Fibroblast of skin of left biceps (primary cell): ENCODE results near the gene MRPL48.
"Not testable (repeated sequence)": the region's sequence is repeated elsewhere in the genome, so short reads cannot be mapped to it uniquely, and the experiment has no call there.

Experiments used
- DNase-seq, 2 experiments: peaks; one replicate each; pipeline ENCODE4 v3.0.0-alpha.2; 2013; ENCODE audit warnings: low read depth in 2 of 2

MRPL48 gene

DNA sequence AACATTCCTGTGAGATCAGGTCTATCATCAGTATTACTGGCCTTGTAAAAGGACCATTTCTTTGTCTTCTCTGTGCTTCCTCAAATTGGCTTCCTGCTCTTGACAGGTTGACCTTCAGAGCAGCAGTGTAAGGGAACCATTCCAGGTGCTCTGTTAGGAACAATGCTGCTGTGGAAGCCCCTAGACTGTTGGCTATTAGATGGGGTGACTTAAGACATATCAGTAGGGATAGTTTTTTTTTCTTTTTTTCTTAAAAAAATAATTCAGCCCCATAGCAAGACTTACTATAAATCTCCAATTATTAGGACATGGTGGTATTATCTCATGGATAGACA is 51.4 kb downstream of the MRPL48 start:
- DNase-seq: no peak

DNA sequence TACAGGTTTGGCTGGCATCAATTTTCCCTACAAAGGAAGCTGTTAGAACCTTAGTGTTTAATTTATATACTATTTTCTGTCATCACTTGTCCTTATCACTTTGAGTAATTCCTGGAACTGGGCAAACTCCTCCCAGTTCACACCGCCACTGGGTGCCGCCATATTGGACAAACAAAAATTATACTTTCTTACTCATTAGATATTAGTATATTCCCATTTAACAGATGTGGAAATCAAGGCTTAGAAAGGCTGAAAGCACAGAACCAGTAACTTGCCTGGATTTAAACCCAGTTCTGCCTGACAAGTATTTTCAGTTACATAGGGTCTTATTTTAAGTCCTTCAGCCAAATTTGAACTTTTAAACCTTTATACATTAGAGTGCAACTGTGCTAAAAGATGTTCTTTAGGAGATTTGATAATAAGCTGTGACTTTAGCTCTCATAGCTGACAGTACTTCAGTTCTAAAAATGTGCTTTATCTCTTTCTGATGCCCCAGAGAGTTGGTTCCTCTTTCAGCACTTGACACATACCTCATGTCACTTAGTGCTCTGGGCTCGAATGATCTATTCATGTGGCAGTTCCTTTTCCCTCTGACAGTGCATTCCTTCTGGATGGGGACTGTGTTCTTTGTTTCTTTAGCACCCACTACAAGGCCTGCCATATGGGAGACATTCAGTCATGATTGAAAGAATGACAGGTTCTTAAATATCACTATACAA is 63.5 kb downstream of the MRPL48 start:
- no peak for DNase-seq

DNA sequence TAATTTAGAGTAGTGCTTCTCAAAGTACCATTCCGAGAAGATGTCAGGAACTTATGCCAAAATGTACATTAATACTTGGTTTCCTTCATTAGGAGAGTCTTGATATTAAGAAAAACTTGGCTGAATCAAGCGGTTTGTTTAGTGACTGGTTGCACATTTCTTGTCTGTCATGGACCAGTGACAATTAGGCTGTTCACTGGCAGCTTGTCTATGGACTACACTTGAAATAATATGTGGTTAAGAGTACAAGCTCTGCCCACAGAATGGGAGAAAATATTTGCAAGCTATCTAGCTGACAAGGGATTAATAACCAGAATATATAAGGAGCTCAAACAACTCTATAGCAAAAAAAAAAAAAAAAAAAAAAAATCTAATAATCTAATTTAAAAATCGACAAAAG is 64.4 kb downstream of the MRPL48 start:
- no peak for DNase-seq

DNA sequence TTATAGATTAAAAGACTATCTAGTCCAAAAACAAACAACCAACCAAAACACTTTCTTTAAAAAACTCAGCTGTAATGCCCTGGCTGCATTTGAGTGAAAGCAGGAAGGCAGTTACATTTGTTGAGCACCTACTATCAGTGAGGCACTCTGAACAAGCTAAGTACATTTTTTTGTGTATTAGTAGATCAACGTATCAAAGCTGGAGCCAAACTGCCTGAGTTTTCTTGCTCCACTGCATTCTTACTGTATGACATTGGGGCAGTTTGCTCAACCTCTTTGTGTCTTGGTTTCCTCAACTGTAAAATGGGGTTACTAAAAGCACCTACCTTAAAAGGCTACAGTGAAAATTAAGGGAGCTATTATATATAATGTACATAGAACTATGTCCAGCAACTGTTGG is 67.0 kb downstream of the MRPL48 start:
- DNase-seq: no peak

DNA sequence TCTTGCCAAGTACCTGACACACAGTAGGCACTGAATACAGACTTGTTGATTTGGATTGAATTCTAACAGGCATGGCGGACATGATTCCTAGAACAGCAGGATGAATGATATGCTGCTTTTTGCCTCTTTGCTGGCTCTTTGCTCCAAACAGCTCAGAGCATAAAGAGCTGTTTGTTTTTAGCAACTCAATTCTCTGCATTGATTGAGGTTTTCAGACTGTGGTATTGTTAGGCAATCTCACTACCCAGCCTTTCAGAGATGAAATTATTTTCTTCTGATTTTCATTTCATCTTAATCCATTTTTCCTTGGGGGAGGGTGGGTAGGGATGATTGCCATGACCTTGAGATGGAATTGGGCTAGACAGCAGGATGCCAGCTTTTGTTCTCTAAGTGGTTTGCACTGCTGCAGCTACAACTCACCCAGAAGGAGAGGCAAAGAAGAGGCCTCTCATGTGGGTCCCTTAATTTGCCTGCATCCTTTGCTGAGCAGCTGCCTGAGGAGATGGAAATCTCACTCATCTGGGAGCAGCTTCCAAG is 68.4 kb downstream of the MRPL48 start:
- no peak for DNase-seq

DNA sequence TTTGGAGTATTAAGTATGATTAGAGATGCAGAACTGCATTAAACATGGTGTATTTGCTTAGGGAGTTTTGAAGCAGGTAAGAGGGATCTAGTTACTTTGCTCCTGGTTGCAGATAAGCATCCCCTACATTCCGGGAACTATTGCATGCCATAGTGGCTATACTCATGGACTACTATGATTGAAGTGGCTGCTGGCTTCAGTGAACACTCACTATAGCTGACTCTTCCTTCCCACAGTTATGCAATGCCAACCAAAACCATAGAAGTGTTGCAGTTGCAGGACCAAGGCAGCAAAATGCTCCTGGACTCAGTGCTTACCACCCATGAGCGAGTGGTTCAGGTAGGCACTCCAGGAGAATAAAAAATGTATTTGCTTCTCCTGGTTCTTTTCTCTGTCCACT is 72.0 kb downstream of the MRPL48 start:
- no peak for DNase-seq

DNA sequence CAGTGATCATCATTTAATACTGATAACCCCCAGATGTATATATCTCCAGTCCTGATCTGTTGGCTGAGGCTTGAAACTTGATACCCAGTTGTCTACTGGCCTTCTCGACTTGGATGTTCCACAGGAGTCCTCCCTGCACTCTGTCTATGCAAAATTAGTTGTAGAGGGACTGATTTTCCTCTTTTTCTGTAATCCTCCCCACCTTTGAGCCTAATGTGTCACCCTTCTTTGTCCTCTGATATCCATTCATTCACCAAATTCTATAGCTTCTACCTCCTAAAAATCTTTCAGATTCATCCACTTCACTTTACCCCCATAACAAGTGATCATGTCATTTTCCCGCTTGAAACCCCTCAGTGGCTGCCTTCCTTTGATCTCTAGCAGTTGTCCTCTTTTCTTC is 72.5 kb downstream of the MRPL48 start:
- DNase-seq: no peak

DNA sequence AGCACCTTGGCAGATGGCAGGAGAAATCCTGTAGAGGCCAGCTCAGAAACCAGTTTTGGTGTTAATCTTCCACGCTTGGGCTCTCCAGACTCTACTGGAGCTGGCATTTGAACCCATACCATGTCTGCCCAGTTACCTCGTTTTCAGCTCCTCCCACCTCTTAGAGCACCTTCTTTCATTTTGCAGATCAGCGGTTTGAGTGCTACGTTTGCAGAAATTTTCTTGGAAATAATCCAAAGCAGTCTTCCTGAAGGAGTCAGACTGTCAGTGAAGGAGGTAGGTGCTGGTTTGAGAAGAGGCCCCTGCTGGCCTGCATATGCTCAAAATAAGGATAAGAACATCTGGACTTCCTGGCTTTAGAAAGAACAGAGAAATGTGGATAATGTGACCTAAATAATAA is 75.3 kb downstream of the MRPL48 start:
- no peak for DNase-seq

DNA sequence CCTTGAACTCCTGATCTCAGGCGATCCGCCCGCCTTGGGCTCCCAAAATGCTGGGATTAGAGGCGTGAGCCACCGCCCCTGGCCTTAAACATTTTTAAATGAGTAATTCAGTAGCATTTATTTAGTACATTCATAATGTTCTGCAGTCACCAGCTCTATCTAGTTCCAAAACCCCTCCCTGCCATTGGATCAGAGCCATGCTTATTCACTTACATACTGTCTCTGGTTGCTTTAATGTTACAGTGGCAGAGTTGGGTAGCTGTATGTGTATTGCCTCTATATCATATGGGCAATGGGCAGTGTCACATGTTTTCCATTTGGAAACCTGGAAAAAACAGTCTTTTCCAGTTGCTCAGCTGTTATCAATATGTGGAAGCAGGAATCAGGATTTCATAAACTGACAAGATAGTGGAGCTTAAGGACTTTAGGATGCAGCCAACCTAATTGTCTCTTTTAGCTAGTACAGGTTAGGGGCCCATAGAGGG is 78.5 kb downstream of the MRPL48 start:
- peak; percentile 29 to 40 for DNase-seq

DNA sequence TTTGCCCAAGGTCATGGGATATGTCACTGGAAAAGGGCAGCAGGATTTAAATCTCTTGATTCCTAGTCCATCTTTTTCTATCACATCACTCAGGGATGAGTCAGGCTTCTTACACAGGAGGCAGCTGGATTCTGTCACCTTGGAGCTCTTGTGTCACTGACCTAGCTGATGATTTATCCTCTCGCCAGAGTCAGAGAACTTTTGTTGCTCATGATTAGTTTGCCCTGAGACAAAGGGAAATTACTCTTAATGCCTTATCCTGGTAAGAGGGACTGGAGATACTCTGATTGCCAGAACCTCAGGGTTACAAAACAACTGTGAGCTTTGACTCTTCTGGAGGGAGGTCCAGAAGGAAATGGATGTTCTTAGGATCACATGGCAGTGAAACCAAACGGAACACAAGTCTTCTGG is 78.9 kb downstream of the MRPL48 start:
- peak; percentile 32 to 39 for DNase-seq

DNA sequence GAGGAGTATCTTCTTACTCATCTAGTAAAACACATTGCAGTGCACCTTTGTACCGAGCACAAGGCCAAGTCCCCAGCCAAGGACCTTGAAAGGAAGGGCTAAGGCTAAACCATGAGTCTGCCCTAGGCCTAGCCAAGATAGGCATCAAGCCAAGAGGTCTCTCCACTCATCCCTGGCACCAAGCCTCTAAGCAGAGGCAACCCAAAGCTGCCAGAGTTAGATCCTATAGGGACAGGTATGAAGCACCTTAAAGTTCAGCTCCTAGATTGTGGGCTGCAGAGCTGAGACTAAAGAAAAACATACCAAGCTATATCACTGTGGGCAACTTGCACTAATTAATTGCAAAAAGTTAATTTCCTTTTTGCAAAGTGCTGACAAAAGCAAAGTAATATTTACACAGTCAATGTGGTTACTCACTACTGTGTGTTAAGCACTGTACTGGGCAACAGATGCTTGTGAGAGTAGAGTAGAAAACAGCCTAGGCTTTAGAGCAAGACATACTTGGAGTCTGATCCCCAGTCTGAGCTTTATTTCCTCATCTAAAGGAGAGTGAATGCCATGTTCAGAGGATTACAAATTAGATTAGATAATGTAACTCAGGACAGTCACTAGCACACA is 81.8 kb downstream of the MRPL48 start:
- DNase-seq: no peak

DNA sequence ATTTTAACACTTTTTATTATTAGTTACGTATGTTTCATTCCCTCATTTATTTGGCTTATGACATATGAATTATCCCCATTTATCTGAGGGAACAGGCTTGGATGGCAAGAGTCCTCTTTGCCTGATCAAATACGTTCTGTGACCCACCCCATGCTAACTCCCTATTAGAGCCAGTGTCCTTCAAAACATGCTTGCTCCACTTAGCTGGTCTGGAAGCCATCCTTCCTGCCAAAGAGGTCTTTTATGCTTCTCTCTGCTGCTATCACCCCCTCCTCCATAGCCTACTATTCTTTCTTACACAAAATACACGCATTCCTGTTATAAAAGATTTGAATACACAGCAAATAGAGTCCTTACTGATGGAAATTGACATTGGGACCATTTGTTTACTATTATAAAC is 82.6 kb downstream of the MRPL48 start:
- DNase-seq: no peak

DNA sequence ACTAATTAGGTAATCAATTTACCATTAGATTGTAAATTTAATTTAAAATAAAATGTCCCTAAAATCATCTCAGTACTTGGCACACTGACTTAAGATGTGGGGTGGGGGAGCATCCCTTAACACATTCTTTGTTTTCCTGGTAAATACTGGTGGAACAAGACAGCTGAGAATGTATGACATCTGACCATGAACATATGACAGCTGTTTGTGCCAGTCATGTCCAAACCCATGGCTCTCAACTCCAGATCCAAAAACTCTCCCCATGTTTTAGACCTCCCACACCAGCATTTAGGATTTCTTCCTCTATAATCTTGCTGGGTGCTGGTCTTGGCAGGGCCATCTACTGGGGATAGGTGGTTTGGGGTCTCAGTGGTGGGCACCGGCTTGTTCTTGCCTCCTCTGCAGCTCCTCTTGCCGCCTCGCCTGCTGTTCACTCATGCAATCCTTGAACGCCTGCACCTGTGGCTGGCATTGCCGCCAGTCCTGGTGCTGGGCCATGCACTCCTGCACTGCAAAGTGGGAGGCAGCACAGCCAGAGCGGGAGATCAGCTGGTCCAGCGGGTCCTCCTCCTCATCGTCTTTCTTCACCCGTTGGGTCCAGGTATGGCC is 85.2 kb downstream of the MRPL48 start:
- no peak for DNase-seq

DNA sequence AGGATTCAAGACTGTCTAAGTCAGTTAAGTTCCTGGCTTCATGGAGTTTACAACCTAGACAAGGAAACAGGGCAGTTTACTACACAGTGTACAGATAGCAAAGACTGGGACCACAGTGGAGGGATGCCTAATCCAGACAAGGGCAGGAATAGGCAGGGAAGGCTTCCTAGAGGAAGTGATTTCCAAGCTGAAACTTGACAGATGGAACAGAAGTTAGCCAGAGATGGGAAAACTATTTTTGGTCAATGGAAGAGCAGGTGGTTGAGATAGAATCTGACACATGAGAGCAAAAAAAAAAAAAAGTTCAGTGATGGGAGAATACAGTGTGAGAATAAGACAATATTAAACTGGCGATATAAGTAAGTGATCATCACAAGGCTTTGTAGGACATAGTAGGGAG is 87.7 kb downstream of the MRPL48 start:
- DNase-seq: no peak

DNA sequence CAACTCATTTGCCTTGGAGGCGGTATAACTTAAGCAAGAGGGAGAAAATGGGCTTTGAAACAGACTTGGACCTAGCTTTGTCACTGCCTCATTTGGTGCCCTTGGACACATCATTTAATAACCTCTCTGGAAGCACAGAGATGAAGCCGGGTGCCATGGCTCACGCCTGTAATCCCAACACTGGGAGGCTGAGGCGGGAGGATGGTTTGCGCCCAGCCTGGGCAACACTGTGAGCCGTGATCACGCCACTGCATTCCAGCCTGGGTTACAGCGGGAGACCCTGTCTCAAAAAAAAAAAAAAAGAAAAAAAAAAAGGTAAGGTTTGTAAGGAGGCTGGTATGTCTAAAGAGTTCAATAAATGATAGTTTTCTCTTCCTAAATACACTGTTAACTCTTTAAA is 88.2 kb downstream of the MRPL48 start:
- no peak for DNase-seq

DNA sequence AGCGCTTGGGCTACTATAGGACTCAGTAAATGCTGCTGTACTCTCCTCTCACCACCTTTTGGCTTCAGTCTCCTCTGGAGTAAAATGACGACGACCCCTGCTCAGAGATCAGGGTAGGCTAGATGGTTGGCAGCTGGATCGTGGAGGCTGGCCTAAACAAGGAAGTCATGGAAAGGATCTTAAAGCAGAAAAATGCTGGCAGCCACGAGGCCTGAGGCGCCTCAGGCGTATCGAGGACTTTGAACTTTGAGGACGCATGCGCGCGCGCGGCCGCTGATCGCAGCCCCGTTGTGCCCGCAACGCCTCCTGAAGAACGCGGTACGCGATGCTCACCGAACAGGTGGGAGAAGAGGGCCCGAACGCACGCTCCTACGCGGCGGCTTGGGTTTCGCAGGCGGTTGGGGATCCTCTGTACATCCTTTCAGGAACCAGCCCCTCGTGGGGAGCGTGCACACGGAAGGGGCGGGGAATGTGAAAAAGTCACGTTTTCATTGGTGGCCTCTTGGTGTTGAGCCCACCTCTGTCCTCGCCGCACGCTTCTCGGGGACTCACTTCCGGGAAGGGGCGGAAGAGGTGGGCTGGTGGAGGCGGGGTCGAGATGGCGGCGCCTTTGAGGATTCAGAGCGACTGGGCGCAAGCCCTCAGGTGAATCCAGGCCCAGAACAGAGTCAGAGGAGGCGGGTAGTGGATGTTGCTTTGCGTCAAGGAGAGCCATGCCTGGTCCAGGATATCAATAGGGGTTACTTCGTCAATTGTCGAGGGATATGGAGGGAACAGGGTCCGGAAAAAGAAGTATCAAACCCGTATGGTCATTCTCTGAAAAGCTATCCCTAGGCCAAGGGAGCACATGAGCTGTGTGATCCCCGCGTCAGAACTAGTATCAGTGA is 89.0 kb downstream of the MRPL48 start, which contains the start of the genes COA4 and PAAF1:
COA4 (minus strand) TSS at position 423 of the 887 bp plus-strand sequence. CDS start 3,468 bp downstream, outside the sequence.
PAAF1 (plus strand) TSS at position 576 of the 887 bp plus-strand sequence; CDS start at position 599, 23 bp downstream.
- peak; percentile 86 to 88 for DNase-seq

DNA sequence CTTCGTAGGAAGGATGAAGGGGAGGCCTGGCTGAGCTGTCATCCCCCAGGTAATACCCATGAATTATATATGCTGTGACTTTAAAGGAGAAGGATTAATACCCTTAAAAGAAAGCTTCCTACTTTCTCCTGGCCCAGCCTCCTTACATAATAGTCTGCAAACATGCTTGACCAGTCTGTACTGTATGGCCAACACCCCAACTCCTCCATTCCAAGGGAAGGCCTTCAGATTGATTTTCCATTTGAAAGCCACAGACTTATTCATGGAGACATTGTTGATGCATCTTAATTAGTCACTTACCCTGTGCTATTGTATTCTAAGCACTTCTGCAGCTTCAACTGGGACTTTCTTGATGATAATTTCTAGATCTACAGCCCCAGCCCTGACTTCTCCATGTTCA is 91.1 kb downstream of the MRPL48 start:
- DNase-seq: no peak

DNA sequence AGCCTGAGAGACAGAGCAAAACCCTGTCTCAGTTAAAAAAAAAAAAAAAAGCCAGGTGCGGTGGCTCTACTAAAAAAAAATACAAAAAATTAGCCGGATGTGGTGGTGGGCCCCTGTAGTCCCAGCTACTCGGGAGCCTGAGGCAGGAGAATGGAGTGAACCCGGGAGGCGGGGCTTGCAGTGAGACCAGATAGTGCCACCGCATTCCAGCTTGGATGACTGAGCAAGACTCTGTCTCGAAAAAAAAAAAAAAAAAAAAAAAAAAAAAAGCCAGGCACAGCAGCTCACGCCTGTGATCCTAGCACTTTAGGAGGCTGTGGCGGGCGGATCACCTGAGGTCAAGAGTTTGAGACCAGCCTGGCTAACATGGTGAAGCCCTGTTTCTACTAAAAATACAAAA is 92.8 kb downstream of the MRPL48 start:
- not testable (repeated sequence) for DNase-seq

DNA sequence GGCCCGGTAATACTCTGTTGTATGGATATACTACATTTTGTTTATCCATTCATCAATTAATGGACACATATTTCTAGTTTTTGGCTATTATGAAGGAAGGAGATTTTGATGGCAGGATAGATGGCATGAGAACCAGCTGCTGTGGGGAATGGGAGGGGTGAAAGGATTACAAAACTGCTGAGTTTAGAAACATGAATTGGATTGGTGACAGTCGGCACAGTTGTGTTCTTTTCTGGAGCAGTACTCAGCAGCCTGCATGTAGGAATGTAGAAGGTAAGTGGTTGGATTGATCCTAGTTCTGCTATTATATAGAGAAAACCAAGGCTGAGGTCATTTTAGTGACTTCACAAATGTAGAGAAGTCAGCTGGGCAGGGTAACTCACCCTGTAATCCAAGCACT is 96.2 kb downstream of the MRPL48 start:
- no peak for DNase-seq

DNA sequence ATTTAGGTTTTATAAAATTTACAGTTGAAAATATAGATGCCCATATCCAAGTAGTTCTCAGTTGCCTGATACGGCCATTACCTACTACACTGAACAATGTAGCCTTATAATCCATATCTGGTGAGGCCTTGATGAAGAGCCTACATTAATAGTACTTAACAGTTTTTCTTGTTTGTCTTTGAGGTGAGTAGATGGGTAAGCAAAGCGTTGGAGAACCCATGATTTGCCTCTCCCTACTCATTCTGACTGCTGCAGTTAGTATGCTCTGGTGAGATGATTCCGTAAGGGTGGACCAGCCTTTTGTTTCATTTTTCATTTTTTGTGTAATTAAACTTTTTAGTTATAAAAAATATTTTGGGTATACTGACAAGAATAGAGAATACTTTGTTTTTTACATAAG is 100.6 kb downstream of the MRPL48 start:
- DNase-seq: no peak

DNA sequence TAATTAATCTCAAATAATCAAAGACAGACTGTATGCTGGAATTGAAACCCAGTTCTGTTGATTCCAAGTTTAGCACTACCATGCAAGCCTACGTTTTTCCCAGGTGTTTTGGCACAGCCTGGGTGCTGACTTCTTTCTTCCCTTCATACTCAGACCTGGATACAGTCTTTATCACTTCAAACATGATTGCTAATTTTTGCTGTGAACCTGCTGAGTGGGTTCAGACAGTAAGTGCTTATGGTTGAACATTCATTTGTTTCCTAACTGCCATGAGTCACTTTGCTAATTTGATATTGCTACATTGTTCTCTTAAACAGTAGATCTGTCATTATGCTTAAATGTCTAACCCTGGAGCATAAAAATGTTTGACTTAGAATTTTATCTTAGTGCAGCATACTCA is 101.3 kb downstream of the MRPL48 start:
- DNase-seq: no peak

DNA sequence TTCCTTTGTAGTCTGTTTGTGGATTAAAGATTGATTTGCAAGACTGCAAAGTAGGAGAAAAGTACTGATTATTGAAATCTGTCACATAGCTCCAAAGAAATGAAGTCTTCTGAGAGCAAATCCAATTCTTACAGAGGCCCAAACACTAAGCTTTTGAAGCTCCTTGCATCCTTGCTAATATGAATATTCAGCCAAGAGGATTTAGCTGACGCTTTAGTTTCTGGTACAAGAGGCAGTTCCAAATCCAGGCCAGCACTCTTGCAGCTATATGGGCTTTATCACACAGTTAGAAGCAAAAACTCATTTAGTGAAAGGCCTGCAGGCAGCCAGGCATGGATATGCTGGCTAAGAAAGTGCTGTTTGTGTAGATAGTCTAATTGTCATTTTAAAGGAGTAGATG is 101.9 kb downstream of the MRPL48 start:
- DNase-seq: no peak
